ENCODE data around the gene NUP98.

- TF ChIP-seq CTCF (IDR thresholded peaks at IDR 0.05; ENCODE audit: poor library complexity) (no peak), EZH2phosphoT487 (IDR thresholded peaks at IDR 0.05; ENCODE audit: low read depth, severe bottlenecking, unreplicated experiment) (no peak)
Measured at GRCh38 chr11:3709977-3710376, 87.4 kb downstream of the NUP98 start.
